ENCODE data around the gene TAX1BP3.

The TAX1BP3 gene

GRCh38 chr17:3669548-3669947, 1.2 kb upstream of the TAX1BP3 start:
- Histone ChIP-seq H3K4me2 (peak overlapping the region; percentile 84 to 99 (median 94)), H4K20me1 (peaks cover 3 to 73% (median 60%) of the 10 kb centered on the region in 11 experiments; a peak in 18 of 22 replicates), H3K27ac (peak overlapping the region; percentile 78 to 94 (median 90); a peak in 21 of 22 replicates), H3K9me3 (replicated peaks in 1 of 11) (no peaks in the 10 kb centered on the region), H3K9ac (peak overlapping the region; percentile 85 to 97 (median 94)), H3K27me3 (no peaks in the 10 kb centered on the region), H3K4me3 (peak overlapping the region; percentile 88 to 98 (median 94)), H3K4me1 (peaks cover 31 to 42% (median 38%) of the 10 kb centered on the region in 10 experiments), H3K36me3 (peaks cover 9 to 43% (median 29%) of the 10 kb centered on the region in 11 experiments)
- TF ChIP-seq Cebpa-rat (IDR thresholded peaks at IDR 0.05), result no peak

GRCh38 chr17:3669085-3669347, 638 bp upstream of the TAX1BP3 start:
- H3K4me3 ChIP-seq, result peak overlapping the region; percentile 88 to 98 (median 94)
- H3K9ac ChIP-seq, result peak overlapping the region; percentile 85 to 97 (median 94)
- no peaks in the 10 kb centered on the region for H3K9me3 ChIP-seq (replicated peaks in 1 of 11)
- H3K4me2 ChIP-seq, result peak overlapping the region; percentile 84 to 99 (median 94)
- peaks cover 15 to 48% (median 34%) of the 10 kb centered on the region in 11 experiments for H3K36me3 ChIP-seq
- peaks cover 31 to 46% (median 38%) of the 10 kb centered on the region in 10 experiments for H3K4me1 ChIP-seq
- TF ChIP-seq Cebpa-rat (IDR thresholded peaks at IDR 0.05), result no peak
- no peaks in the 10 kb centered on the region for H3K27me3 ChIP-seq
- peak overlapping the region; percentile 78 to 94 (median 90) for H3K27ac ChIP-seq
- peaks cover 3 to 78% (median 64%) of the 10 kb centered on the region in 11 experiments; a peak in 19 of 22 replicates for H4K20me1 ChIP-seq

- Histone ChIP-seq H3K9me3 (replicated peaks in 1 of 11) (no peaks in the 10 kb centered on the region), H3K36me3 (peaks cover 26 to 55% (median 48%) of the 10 kb centered on the region in 11 experiments), H3K27me3 (no peaks in the 10 kb centered on the region), H3K27ac (peak overlapping the region; percentile 51 to 92 (median 88)), H4K20me1 (peaks cover 3 to 91% (median 74%) of the 10 kb centered on the region in 11 experiments; a peak in 19 of 22 replicates), H3K4me2 (peak overlapping the region; percentile 92 to 98 (median 95)), H3K4me1 (peaks cover 31 to 48% (median 38%) of the 10 kb centered on the region in 10 experiments), H3K9ac (peak overlapping the region; percentile 81 to 97 (median 94)), H3K4me3 (peak overlapping the region; percentile 88 to 98 (median 94))
- TF ChIP-seq Cebpa-rat (IDR thresholded peaks at IDR 0.05), result no peak
These were observed 756 bp downstream of the TAX1BP3 start for GRCh38 chr17:3667366-3668278.

GRCh38 chr17:3666516-3666915, 1.9 kb downstream of the TAX1BP3 start:
- Histone ChIP-seq H3K27me3 (no peaks in the 10 kb centered on the region), H3K9ac (peak overlapping the region in 7 of 11 experiments; percentile 5 to 97 (median 94); a peak in 7 of 22 replicates), H3K4me3 (peak overlapping the region in 3 of 10 experiments; percentile 2 to 98 (median 95); a peak in 2 of 20 replicates), H3K9me3 (replicated peaks in 1 of 11) (no peaks in the 10 kb centered on the region), H3K4me1 (peaks cover 31 to 48% (median 38%) of the 10 kb centered on the region in 10 experiments), H3K4me2 (peak overlapping the region; percentile 92 to 98 (median 95)), H4K20me1 (peaks cover 3 to 93% (median 74%) of the 10 kb centered on the region in 11 experiments; a peak in 19 of 22 replicates), H3K27ac (no peak overlapping the region), H3K36me3 (peaks cover 27 to 58% (median 51%) of the 10 kb centered on the region in 11 experiments)
- TF ChIP-seq Cebpa-rat (IDR thresholded peaks at IDR 0.05), result no peak

- Histone ChIP-seq H4K20me1 (peaks cover 3 to 93% (median 74%) of the 10 kb centered on the region in 11 experiments; a peak in 19 of 22 replicates), H3K27me3 (no peaks in the 10 kb centered on the region)
These were observed 2.5 kb downstream of the TAX1BP3 start for GRCh38 chr17:3665834-3666233.

GRCh38 chr17:3663102-3664011, 5.0 kb downstream of the TAX1BP3 start:
- Histone ChIP-seq H3K4me1 (peaks cover 18 to 46% (median 23%) of the 10 kb centered on the region in 10 experiments), H3K4me3 (no peak overlapping the region), H3K9ac (no peak overlapping the region), H3K36me3 (peaks cover 51 to 70% (median 60%) of the 10 kb centered on the region in 11 experiments), H3K4me2 (no peak overlapping the region), H4K20me1 (peaks cover 0 to 91% (median 55%) of the 10 kb centered on the region in 11 experiments; a peak in 17 of 22 replicates), H3K27me3 (no peaks in the 10 kb centered on the region), H3K9me3 (replicated peaks in 1 of 11) (no peaks in the 10 kb centered on the region), H3K27ac (no peak overlapping the region)
- no peak for TF ChIP-seq Cebpa-rat (IDR thresholded peaks at IDR 0.05)

More at GRCh38 chr17:3665834-3666233, 2.5 kb downstream of the TAX1BP3 start:
- Histone ChIP-seq H3K4me1 (peaks cover 31 to 48% (median 36%) of the 10 kb centered on the region in 10 experiments), H3K27ac (no peak overlapping the region), H3K4me3 (no peak overlapping the region), H3K9me3 (replicated peaks in 1 of 11) (no peaks in the 10 kb centered on the region), H3K36me3 (peaks cover 34 to 58% (median 51%) of the 10 kb centered on the region in 11 experiments), H3K4me2 (peak overlapping the region in 8 of 11 experiments; percentile 92 to 98 (median 96); a peak in 11 of 22 replicates), H3K9ac (peak overlapping the region in 1 of 11 experiments; percentile 37; a peak in 1 of 22 replicates)
- no peak for TF ChIP-seq Cebpa-rat (IDR thresholded peaks at IDR 0.05)

- H3K4me1 ChIP-seq, result peaks cover 0 to 23% (median 0%) of the 10 kb centered on the region in 10 experiments; a peak in 7 of 20 replicates
- H3K4me3 ChIP-seq, result no peak overlapping the region
- H3K9me3 ChIP-seq (replicated peaks in 1 of 11), result no peaks in the 10 kb centered on the region
- H3K4me2 ChIP-seq, result no peak overlapping the region
- H3K36me3 ChIP-seq, result peaks cover 51 to 90% (median 74%) of the 10 kb centered on the region in 11 experiments
- H3K27me3 ChIP-seq, result no peaks in the 10 kb centered on the region
- H4K20me1 ChIP-seq, result peaks cover 0 to 79% (median 40%) of the 10 kb centered on the region in 11 experiments; a peak in 16 of 22 replicates
- no peak overlapping the region for H3K9ac ChIP-seq
- H3K27ac ChIP-seq, result peak overlapping the region in 2 of 11 experiments; percentile 14 to 33; a peak in 1 of 22 replicates
- TF ChIP-seq Cebpa-rat (IDR thresholded peaks at IDR 0.05), result no peak
These were observed 8.0 kb downstream of the TAX1BP3 start for GRCh38 chr17:3660311-3660891.

All from BLaER1 treated with 17β-estradiol and CSF1 and Interleukin-3, amounts not matched to agents 10 nM and 100 nM (cell line).